K562 (cell line): Measurements from ENCODE around the gene RAMACL. TPM values are rescaled to one million over a fixed set of nuclear protein-coding genes. Genes with fewer than 3 reads are reported as not detected.

Experiments
- EGR1 ChIP-seq: fragments of 450-650 bp; conservative IDR thresholded peaks from 2 replicates; pipeline ENCODE4 v1.6.1; 2017; ENCODE audit warnings: mild to moderate bottlenecking
- L3MBTL2 ChIP-seq: fragments of 450-650 bp; IDR thresholded peaks from 2 replicates; pipeline ENCODE4 v1.6.1; 2016; ENCODE audit warnings: mild to moderate bottlenecking, moderate library complexity
- LCOR ChIP-seq: sonication (generic); formaldehyde crosslinking; IDR thresholded peaks from 2 replicates; pipeline ENCODE4 v1.8.0; 2022; ENCODE audit warnings: mild to moderate bottlenecking, missing genetic modification reagents
- MCM2 ChIP-seq: fragments of 450-650 bp; IDR thresholded peaks from 2 replicates; pipeline ENCODE4 v1.6.1; 2017; ENCODE audit warnings: low read depth, mild to moderate bottlenecking
- MGA ChIP-seq: fragments of 450-650 bp; IDR thresholded peaks from 2 replicates; pipeline ENCODE4 v1.6.1; 2016; ENCODE audit warnings: mild to moderate bottlenecking, moderate library complexity
- ZNF143 ChIP-seq: sonication (generic); formaldehyde crosslinking; IDR thresholded peaks from 2 replicates; pipeline ENCODE4 v1.9.0; 2022; ENCODE audit warnings: mild to moderate bottlenecking, missing genetic modification reagents
- ZNF444 ChIP-seq: fragments of 250-450 bp; sonication (Bioruptor Pico); IDR thresholded peaks from 2 replicates; pipeline ENCODE4 v1.4.0; 2020; ENCODE audit warnings: mild to moderate bottlenecking, moderate library complexity
- polyA plus RNA-seq, 8 experiments: library from polyadenylated mRNA; depleted of rRNA in 4 of 8; stranded (reverse) in 5 of 8; unstranded in 3 of 8; fragments of >200 nt; fragmentation: Nextera tagmentation in 2 of 8; fragmentation: Illumina TruSeq in 1 of 8; extraction: Ambion mirVana in 2 of 8; extraction: Trizol in 1 of 8; gene quantifications; 2 replicates each; pipeline versions ENCODE4 v1.2.1 to v1.2.3, GENCODE V29; 2011 to 2014; ENCODE audit warnings: inconsistent platforms in 1 of 8, missing spikeins in 1 of 8
- total RNA-seq, 7 experiments: library from RNA; depleted of rRNA in 6 of 7; stranded (reverse); fragments of >200 nt in 6 of 7; fragmentation: Illumina TruSeq in 2 of 7; extraction: Trizol in 2 of 7; gene quantifications; 2 replicates each; pipeline versions ENCODE4 v1.2.1 to v1.2.3, GENCODE V29; 2011 to 2021; ENCODE audit warnings: low replicate concordance in 1 of 7
- TF ChIP-seq, protein P1 (sequence below): sonication (generic); formaldehyde crosslinking; IDR thresholded peaks from 2 replicates; pipeline ENCODE4 v1.8.1; 2023; ENCODE audit warnings: mild to moderate bottlenecking, missing genetic modification reagents
- TF ChIP-seq, protein P2 (sequence below): sonication (generic); formaldehyde crosslinking; IDR thresholded peaks from 2 replicates; pipeline ENCODE4 v1.8.0; 2022; ENCODE audit warnings: missing genetic modification reagents, mild to moderate bottlenecking, borderline replicate concordance
- TF ChIP-seq, protein P3 (sequence below), 2 experiments: fragments of 450-650 bp in 1 of 2; sonication (generic) in 1 of 2; formaldehyde crosslinking in 1 of 2; IDR thresholded peaks in 1 of 2; conservative IDR thresholded peaks in 1 of 2; 2 replicates each; pipeline versions ENCODE4 v1.6.1 to v1.8.1; 2016 to 2023; ENCODE audit warnings: mild to moderate bottlenecking in 2 of 2, moderate library complexity in 2 of 2, inconsistent platforms in 1 of 2, missing genetic modification reagents in 1 of 2

RAMACL gene
- total and polyA plus RNA-seq, 9 of the 15 experiments (the other 6 are each of a cell fraction or from before 2014, with no cell fraction given), result 0.11 to 1.7 (median 0.41) TPM; not detected in 1

- peak; percentile 46 for TF ChIP-seq MGA
- TF ChIP-seq, protein P1, sequence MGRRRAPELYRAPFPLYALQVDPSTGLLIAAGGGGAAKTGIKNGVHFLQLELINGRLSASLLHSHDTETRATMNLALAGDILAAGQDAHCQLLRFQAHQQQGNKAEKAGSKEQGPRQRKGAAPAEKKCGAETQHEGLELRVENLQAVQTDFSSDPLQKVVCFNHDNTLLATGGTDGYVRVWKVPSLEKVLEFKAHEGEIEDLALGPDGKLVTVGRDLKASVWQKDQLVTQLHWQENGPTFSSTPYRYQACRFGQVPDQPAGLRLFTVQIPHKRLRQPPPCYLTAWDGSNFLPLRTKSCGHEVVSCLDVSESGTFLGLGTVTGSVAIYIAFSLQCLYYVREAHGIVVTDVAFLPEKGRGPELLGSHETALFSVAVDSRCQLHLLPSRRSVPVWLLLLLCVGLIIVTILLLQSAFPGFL, result no peak
- peak; percentile 34; the same call in 1 of the 2 replicates for TF ChIP-seq L3MBTL2
- TF ChIP-seq, protein P2, sequence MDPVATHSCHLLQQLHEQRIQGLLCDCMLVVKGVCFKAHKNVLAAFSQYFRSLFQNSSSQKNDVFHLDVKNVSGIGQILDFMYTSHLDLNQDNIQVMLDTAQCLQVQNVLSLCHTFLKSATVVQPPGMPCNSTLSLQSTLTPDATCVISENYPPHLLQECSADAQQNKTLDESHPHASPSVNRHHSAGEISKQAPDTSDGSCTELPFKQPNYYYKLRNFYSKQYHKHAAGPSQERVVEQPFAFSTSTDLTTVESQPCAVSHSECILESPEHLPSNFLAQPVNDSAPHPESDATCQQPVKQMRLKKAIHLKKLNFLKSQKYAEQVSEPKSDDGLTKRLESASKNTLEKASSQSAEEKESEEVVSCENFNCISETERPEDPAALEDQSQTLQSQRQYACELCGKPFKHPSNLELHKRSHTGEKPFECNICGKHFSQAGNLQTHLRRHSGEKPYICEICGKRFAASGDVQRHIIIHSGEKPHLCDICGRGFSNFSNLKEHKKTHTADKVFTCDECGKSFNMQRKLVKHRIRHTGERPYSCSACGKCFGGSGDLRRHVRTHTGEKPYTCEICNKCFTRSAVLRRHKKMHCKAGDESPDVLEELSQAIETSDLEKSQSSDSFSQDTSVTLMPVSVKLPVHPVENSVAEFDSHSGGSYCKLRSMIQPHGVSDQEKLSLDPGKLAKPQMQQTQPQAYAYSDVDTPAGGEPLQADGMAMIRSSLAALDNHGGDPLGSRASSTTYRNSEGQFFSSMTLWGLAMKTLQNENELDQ (CRISPR knock-in tag), result no peak
- peak; percentile 56; the same call in 1 of the 2 replicates for TF ChIP-seq ZNF143 (CRISPR knock-in tag)
- TF ChIP-seq EGR1, result peak; percentile 44; the same call in 1 of the 2 replicates
- TF ChIP-seq MCM2, result no peak
- TF ChIP-seq ZNF444, result no peak
- TF ChIP-seq, protein P3, sequence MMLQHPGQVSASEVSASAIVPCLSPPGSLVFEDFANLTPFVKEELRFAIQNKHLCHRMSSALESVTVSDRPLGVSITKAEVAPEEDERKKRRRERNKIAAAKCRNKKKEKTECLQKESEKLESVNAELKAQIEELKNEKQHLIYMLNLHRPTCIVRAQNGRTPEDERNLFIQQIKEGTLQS (IDR thresholded peaks at IDR 0.05), result peak; percentile 53
- TF ChIP-seq, protein P3 (CRISPR knock-in tag; conservative IDR thresholded peaks at IDR 0.05), result no peak
- peak; percentile 51; the same call in 1 of the 2 replicates for TF ChIP-seq LCOR
Measured at GRCh38 chr6:166540631-166541331, 45.7 kb downstream of the RAMACL start (continued).
